Liver (tissue), 9 donors: ENCODE results near the gene RALGAPB. TPM values are rescaled to one million over a fixed set of nuclear protein-coding genes. Genes with fewer than 3 reads are reported as not detected.

Experiments used
- DNase-seq: peaks from one replicate; pipeline ENCODE4 v3.0.0-alpha.2; 2017; ENCODE audit warnings: low spot score
- H3K27ac ChIP-seq, 2 donors: one replicate each; pipeline ENCODE4 v1.7.0; 2013; ENCODE audit warnings: inconsistent platforms in 2 of 2, low read length in 2 of 2, control low read depth in 1 of 2, low read depth in 1 of 2, mild to moderate bottlenecking in 1 of 2
- H3K27me3 ChIP-seq, 4 donors: one replicate each; pipeline versions ENCODE4 v1.6.1 to v1.7.0; 2013; ENCODE audit warnings: low read length in 3 of 4, inconsistent platforms in 1 of 4, mild to moderate bottlenecking in 1 of 4, moderate library complexity in 1 of 4; ENCODE audit not compliant: control insufficient read depth in 4 of 4, insufficient read depth in 4 of 4
- H3K36me3 ChIP-seq, 4 donors: one replicate each; pipeline versions ENCODE4 v1.6.1 to v1.7.0; 2013; ENCODE audit warnings: low read length in 3 of 4, mild to moderate bottlenecking in 3 of 4, low read depth in 1 of 4, moderate library complexity in 1 of 4; ENCODE audit not compliant: control insufficient read depth in 4 of 4, insufficient read depth in 3 of 4
- H3K4me1 ChIP-seq, 4 donors: one replicate each; pipeline versions ENCODE4 v1.6.1 to v1.7.0; 2013; ENCODE audit warnings: low read length in 3 of 4, mild to moderate bottlenecking in 3 of 4, moderate library complexity in 1 of 4; ENCODE audit not compliant: control insufficient read depth in 4 of 4, insufficient read depth in 4 of 4
- H3K4me3 ChIP-seq, 3 donors: one replicate each; pipeline versions ENCODE4 v1.6.1 to v1.7.0; 2013; ENCODE audit warnings: low read length in 3 of 3, control low read depth in 1 of 3, low read depth in 1 of 3, mild to moderate bottlenecking in 1 of 3
- H3K9ac ChIP-seq, 2 donors: one replicate each; pipeline ENCODE4 v1.7.0; 2013; ENCODE audit warnings: low read length in 2 of 2, mild to moderate bottlenecking in 2 of 2, moderate library complexity in 2 of 2, control low read depth in 1 of 2, low read depth in 1 of 2
- H3K9me3 ChIP-seq, 4 donors: one replicate each; pipeline versions ENCODE4 v1.6.1 to v1.7.0; 2013; ENCODE audit warnings: low read length in 3 of 4; ENCODE audit not compliant: control insufficient read depth in 4 of 4
- ATF3 ChIP-seq: IDR thresholded peaks from 2 replicates; pipeline ENCODE4 v1.6.1; 2016; ENCODE audit warnings: antibody characterized with exemption
- CTCF ChIP-seq: fragments of 150-350 bp; IDR thresholded peaks from 2 replicates; pipeline ENCODE4 v1.5.1; 2017; ENCODE audit warnings: improper control_type of control experiment, low read depth, low read length; ENCODE audit not compliant: missing input control
- EGR1 ChIP-seq, 2 donors: IDR thresholded peaks; 2 replicates each; pipeline ENCODE4 v1.6.1; 2016 to 2018; ENCODE audit warnings: antibody characterized with exemption in 2 of 2, low read depth in 2 of 2
- FOXA1 ChIP-seq: IDR thresholded peaks from 2 replicates; pipeline ENCODE4 v1.6.1; 2016; ENCODE audit warnings: antibody characterized with exemption
- FOXA2 ChIP-seq: IDR thresholded peaks from 2 replicates; pipeline ENCODE4 v1.6.1; 2016; ENCODE audit warnings: antibody characterized with exemption
- GABPA ChIP-seq, 2 donors: IDR thresholded peaks in 1 of 2; conservative IDR thresholded peaks in 1 of 2; 2 replicates each; pipeline ENCODE4 v1.6.1; 2016; ENCODE audit warnings: antibody characterized with exemption in 2 of 2, mild to moderate bottlenecking in 1 of 2, moderate library complexity in 1 of 2
- HNF4A ChIP-seq, 2 donors: conservative IDR thresholded peaks; 2 replicates each; pipeline ENCODE4 v1.6.1; 2016; ENCODE audit warnings: antibody characterized with exemption in 2 of 2, mild to moderate bottlenecking in 2 of 2
- HNF4G ChIP-seq: IDR thresholded peaks from 2 replicates; pipeline ENCODE4 v1.6.1; 2016; ENCODE audit warnings: antibody characterized with exemption
- JUND ChIP-seq, 2 donors: IDR thresholded peaks; 2 replicates each; pipeline ENCODE4 v1.6.1; 2016; ENCODE audit warnings: antibody characterized with exemption in 2 of 2
- MAX ChIP-seq: IDR thresholded peaks from 2 replicates; pipeline ENCODE4 v1.6.1; 2016; ENCODE audit warnings: antibody characterized with exemption
- NR2F2 ChIP-seq: IDR thresholded peaks from 2 replicates; pipeline ENCODE4 v1.6.1; 2016; ENCODE audit warnings: antibody characterized with exemption
- RAD21 ChIP-seq, 2 donors: IDR thresholded peaks; 2 replicates each; pipeline ENCODE4 v1.6.1; 2016; ENCODE audit warnings: antibody characterized with exemption in 2 of 2, mild to moderate bottlenecking in 2 of 2
- REST ChIP-seq: IDR thresholded peaks from 2 replicates; pipeline ENCODE4 v1.6.1; 2016; ENCODE audit warnings: antibody characterized with exemption, mild to moderate bottlenecking
- RXRA ChIP-seq, 2 donors: IDR thresholded peaks; 2 replicates each; pipeline ENCODE4 v1.6.1; 2017 to 2018; ENCODE audit warnings: antibody characterized with exemption in 2 of 2, mild to moderate bottlenecking in 1 of 2
- SP1 ChIP-seq: IDR thresholded peaks from 2 replicates; pipeline ENCODE4 v1.6.1; 2018; ENCODE audit warnings: antibody characterized with exemption, mild to moderate bottlenecking
- TAF1 ChIP-seq: conservative IDR thresholded peaks from 2 replicates; pipeline ENCODE4 v1.6.1; 2016; ENCODE audit warnings: antibody characterized with exemption, mild to moderate bottlenecking
- YY1 ChIP-seq: IDR thresholded peaks from 2 replicates; pipeline ENCODE4 v1.6.1; 2016; ENCODE audit warnings: antibody characterized with exemption, mild to moderate bottlenecking
- ZBTB33 ChIP-seq: IDR thresholded peaks from 2 replicates; pipeline ENCODE4 v1.6.1; 2016; ENCODE audit warnings: antibody characterized with exemption
- WGBS: extraction: QIAGEN DNeasy Blood & Tissue Kit; methylation state at CpG from one replicate; pipeline ENCODE4 v1.1.7; 2013; 5-methylcytosine and 5-hydroxymethylcytosine counted together
- polyA plus RNA-seq, 2 donors: library from polyadenylated mRNA; stranded (reverse) in 1 of 2; unstranded in 1 of 2; fragments of 200-250 nt in 1 of 2; fragments of >200 nt in 1 of 2; fragmentation: Nextera tagmentation in 1 of 2; extraction: Ambion mirVana in 1 of 2; gene quantifications; one replicate each; pipeline versions ENCODE4 v1.2.1 to v1.2.3, GENCODE V29; 2013 to 2015
- total RNA-seq, 2 donors: library from RNA; depleted of rRNA; stranded (reverse); fragments of >200 nt; gene quantifications; one replicate each; pipeline ENCODE4 v1.2.3, GENCODE V29; 2014
- donor health status: healthy.
- donor health status: healthy.
- donor health status: healthy.
- donor health status: healthy.
- donor health status: healthy.

Gene RALGAPB
- total and polyA plus RNA-seq, 4 donors, result 4.3 to 19.7 (median 9.5) TPM

- Histone ChIP-seq H3K27me3 (peaks cover 0 to 15% (median 1%) of the 10 kb centered on the region in 4 donors), H3K9ac (no peak overlapping the region), H3K27ac (no peak overlapping the region), H3K9me3 (no peaks in the 10 kb centered on the region), H3K36me3 (no peaks in the 10 kb centered on the region), H3K4me1 (peaks cover 0 to 9% (median 4%) of the 10 kb centered on the region in 4 donors), H3K4me3 (no peak overlapping the region)
- 31% methylated on average over 9 of the region's 9 CpGs for WGBS
- TF ChIP-seq YY1 (no peak), EGR1 (IDR thresholded peaks at IDR 0.05; ENCODE audit: low read depth in 2 of 2) (no peak), FOXA2 (no peak), HNF4G (no peak), CTCF (no peak), GABPA (IDR thresholded peaks at IDR 0.05 in 1 of 2, conservative IDR thresholded peaks at IDR 0.05 in 1 of 2) (no peak), REST (no peak), SP1 (no peak), TAF1 (no peak), JUND (IDR thresholded peaks at IDR 0.05) (no peak), ZBTB33 (no peak), RAD21 (IDR thresholded peaks at IDR 0.05) (no peak), HNF4A (conservative IDR thresholded peaks at IDR 0.05) (no peak), ATF3 (no peak)
- DNase-seq, result peak; percentile 79
Observed at GRCh38 chr20:38599410-38599882, 126.8 kb downstream of the RALGAPB start.

GRCh38 chr20:38600057-38600456, 127.4 kb downstream of the RALGAPB start:
- H3K4me3 ChIP-seq, result no peak overlapping the region
- peaks cover 0 to 15% (median 1%) of the 10 kb centered on the region in 4 donors for H3K27me3 ChIP-seq
- no peak overlapping the region for H3K27ac ChIP-seq
- H3K9me3 ChIP-seq, result no peaks in the 10 kb centered on the region
- H3K9ac ChIP-seq, result no peak overlapping the region
- TF ChIP-seq SP1 (no peak), TAF1 (no peak), CTCF (no peak), ATF3 (no peak), REST (no peak), NR2F2 (no peak), FOXA1 (no peak), GABPA (IDR thresholded peaks at IDR 0.05 in 1 of 2, conservative IDR thresholded peaks at IDR 0.05 in 1 of 2) (no peak), RXRA (IDR thresholded peaks at IDR 0.05) (no peak), JUND (IDR thresholded peaks at IDR 0.05) (no peak), MAX (no peak)
- no peak for DNase-seq
- no peaks in the 10 kb centered on the region for H3K36me3 ChIP-seq
- WGBS, result 100% methylated on average over 1 of the region's 1 CpG
- H3K4me1 ChIP-seq, result peaks cover 0 to 9% (median 4%) of the 10 kb centered on the region in 4 donors
